ENCODE measurements around the gene CATSPERE.

CATSPERE gene

GRCh38 chr1:244461245-244462071 is at the start of gene CATSPERE:
TSS of gene CATSPERE (plus strand) at chr1:244461273. CDS start at chr1:244461430, 157 bp downstream.
- DNase-seq (ENCODE audit: low read depth): peak; percentile 80

GRCh38 chr1:244412176-244412575 is 48.9 kb upstream of the CATSPERE start:
- no peak for DNase-seq (ENCODE audit: low read depth)

GRCh38 chr1:244413736-244414135 is 47.3 kb upstream of the CATSPERE start:
- DNase-seq (ENCODE audit: low read depth): no peak

- DNase-seq (ENCODE audit: low read depth): peak; percentile 37
These were observed 46.5 kb upstream of the CATSPERE start for GRCh38 chr1:244414543-244414942.

- DNase-seq (ENCODE audit: low read depth): no peak
These were observed 42.0 kb upstream of the CATSPERE start for GRCh38 chr1:244419024-244419423.

- DNase-seq (ENCODE audit: low read depth): no peak
These were observed 38.9 kb upstream of the CATSPERE start for GRCh38 chr1:244422174-244422573.

GRCh38 chr1:244424649-244425334 is 36.3 kb upstream of the CATSPERE start:
- DNase-seq (ENCODE audit: low read depth): no peak

- DNase-seq (ENCODE audit: low read depth): no peak
These were observed 33.4 kb upstream of the CATSPERE start for GRCh38 chr1:244427647-244428046.

- DNase-seq (ENCODE audit: low read depth): no peak
These were observed 31.3 kb upstream of the CATSPERE start for GRCh38 chr1:244429818-244430217.

GRCh38 chr1:244431166-244431565 is 29.9 kb upstream of the CATSPERE start:
- DNase-seq (ENCODE audit: low read depth): no peak

GRCh38 chr1:244435562-244436205 is 25.4 kb upstream of the CATSPERE start:
- peak; percentile 39 for DNase-seq (ENCODE audit: low read depth)

GRCh38 chr1:244436336-244437085 is 24.6 kb upstream of the CATSPERE start:
- DNase-seq (ENCODE audit: low read depth): no peak

GRCh38 chr1:244437086-244437468 is 24.0 kb upstream of the CATSPERE start:
- no peak for DNase-seq (ENCODE audit: low read depth)

GRCh38 chr1:244439391-244440032 is 21.6 kb upstream of the CATSPERE start:
- DNase-seq (ENCODE audit: low read depth): no peak

GRCh38 chr1:244442850-244443249 is 18.2 kb upstream of the CATSPERE start:
- no peak for DNase-seq (ENCODE audit: low read depth)

- no peak for DNase-seq (ENCODE audit: low read depth)
These were observed 16.2 kb upstream of the CATSPERE start for GRCh38 chr1:244444854-244445253.

- no peak for DNase-seq (ENCODE audit: low read depth)
These were observed 15.5 kb upstream of the CATSPERE start for GRCh38 chr1:244445320-244446181.

- no peak for DNase-seq (ENCODE audit: low read depth)
These were observed 14.0 kb upstream of the CATSPERE start for GRCh38 chr1:244447024-244447423.

GRCh38 chr1:244447552-244447951 is 13.5 kb upstream of the CATSPERE start:
- DNase-seq (ENCODE audit: low read depth): no peak

- DNase-seq (ENCODE audit: low read depth): no peak
These were observed 12.6 kb upstream of the CATSPERE start for GRCh38 chr1:244448279-244449036.

All from GM04504 (cell line).